Ascending aorta (tissue), 2 donors: ENCODE measurements around the gene LKAAEAR1. TPM values are rescaled to one million over a fixed set of nuclear protein-coding genes. Genes with fewer than 3 reads are reported as not detected.

Experiments used
- DNase-seq, 2 donors: peaks; one replicate each; pipeline ENCODE4 v3.0.0-alpha.2; 2019; ENCODE audit warnings: low spot score in 2 of 2
- H3K27ac ChIP-seq, 2 donors: fragments of 200-600 bp; sonication (generic); one replicate each; pipeline ENCODE4 v1.5.1; 2016 to 2017; ENCODE audit warnings: mild to moderate bottlenecking in 1 of 2
- H3K27me3 ChIP-seq: fragments of 200-600 bp; sonication (generic); one replicate; pipeline ENCODE4 v1.5.1; 2017
- H3K36me3 ChIP-seq, 2 donors: fragments of 200-600 bp; sonication (generic); one replicate each; pipeline ENCODE4 v1.5.1; 2016
- H3K4me1 ChIP-seq, 2 donors: fragments of 200-600 bp; sonication (generic); one replicate each; pipeline ENCODE4 v1.5.1; 2016 to 2017; ENCODE audit warnings: mild to moderate bottlenecking in 1 of 2
- H3K4me3 ChIP-seq, 2 donors: fragments of 200-600 bp; sonication (generic); one replicate each; pipeline ENCODE4 v1.5.1; 2016 to 2017; ENCODE audit warnings: mild to moderate bottlenecking in 1 of 2
- H3K9me3 ChIP-seq, 2 donors: fragments of 200-600 bp; sonication (generic); one replicate each; pipeline ENCODE4 v1.5.1; 2016
- CTCF ChIP-seq, 3 experiments: fragments of 200-600 bp in 2 of 3; fragments of 450-650 bp in 1 of 3; sonication (generic) in 2 of 3; IDR thresholded peaks; one replicate each; pipeline ENCODE4 v1.5.1; 2016 to 2019; ENCODE audit warnings: antibody characterized with exemption in 3 of 3, mild to moderate bottlenecking in 1 of 3, moderate library complexity in 1 of 3
- intact Hi-C: fragments of 100-400 bp; cut with DNase I; formaldehyde crosslinking; loops from one replicate; pipeline ENCODE4 v1.15.1; 2023
- total RNA-seq: library from RNA; depleted of rRNA; stranded (reverse); fragments of >200 nt; gene quantifications from one replicate; pipeline ENCODE4 v1.1.0, GENCODE V29; 2016

The LKAAEAR1 gene
- total RNA-seq, 1 donor from 2014 or later: not detected

DNA sequence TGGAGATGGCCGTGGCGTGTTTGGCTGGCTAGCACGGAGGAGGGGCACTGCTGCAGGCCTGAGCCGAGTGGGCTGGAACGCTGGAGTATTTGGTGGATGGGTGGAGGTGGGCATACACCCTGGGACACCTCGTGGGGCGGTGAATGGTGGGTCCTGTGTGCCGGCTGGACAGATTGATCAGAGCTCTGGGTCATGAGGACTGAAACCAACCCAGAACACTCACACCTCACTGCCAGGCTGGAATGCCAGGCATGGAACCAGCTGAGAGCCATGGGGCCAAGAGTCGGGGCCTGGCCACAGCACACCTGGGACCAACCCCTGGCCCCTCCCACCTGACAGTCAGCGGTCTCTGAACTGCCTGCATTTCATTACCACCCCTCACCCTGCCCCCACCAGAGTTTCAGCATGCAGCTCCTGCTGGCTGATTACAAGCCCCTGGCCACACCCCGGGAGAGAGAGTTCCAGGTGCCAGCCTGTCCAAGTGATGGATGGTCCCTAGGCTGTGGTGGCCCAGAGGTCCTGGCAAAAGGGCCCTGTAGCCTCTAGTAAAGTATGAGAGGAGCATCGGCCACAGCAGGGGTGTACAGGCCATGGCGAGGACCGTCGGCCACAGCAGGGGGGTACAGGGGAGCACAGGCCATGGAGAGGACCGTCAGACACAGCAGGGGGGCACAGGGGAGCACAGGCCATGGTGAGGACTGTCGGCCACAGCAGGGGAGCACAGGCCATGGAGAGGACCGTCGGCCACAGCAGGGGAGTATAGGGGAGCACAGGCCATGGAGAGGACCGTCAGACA, 19.9 kb upstream of the LKAAEAR1 start:
- no peaks in the 10 kb centered on the region for H3K4me1 ChIP-seq
- intact Hi-C loops: no loop called here
- DNase-seq: peak; percentile 4 to 56
- no peaks in the 10 kb centered on the region for H3K36me3 ChIP-seq
- peaks cover 4% of the 10 kb centered on the region for H3K27me3 ChIP-seq
- H3K9me3 ChIP-seq: no peaks in the 10 kb centered on the region
- H3K27ac ChIP-seq: no peak overlapping the region
- TF ChIP-seq CTCF (IDR thresholded peaks at IDR 0.05): no peak
- H3K4me3 ChIP-seq: no peak overlapping the region

GRCh38 chr20:64102647-64103354, 18.6 kb upstream of the LKAAEAR1 start:
- no peak for TF ChIP-seq CTCF (IDR thresholded peaks at IDR 0.05)
- Histone ChIP-seq H3K9me3 (no peaks in the 10 kb centered on the region), H3K4me3 (peak overlapping the region in 1 of 2 donors; percentile 45), H3K27me3 (peaks cover 4% of the 10 kb centered on the region), H3K36me3 (no peaks in the 10 kb centered on the region), H3K27ac (no peak overlapping the region), H3K4me1 (no peaks in the 10 kb centered on the region)
- no peak for DNase-seq
- intact Hi-C loops: no loop called here

DNA sequence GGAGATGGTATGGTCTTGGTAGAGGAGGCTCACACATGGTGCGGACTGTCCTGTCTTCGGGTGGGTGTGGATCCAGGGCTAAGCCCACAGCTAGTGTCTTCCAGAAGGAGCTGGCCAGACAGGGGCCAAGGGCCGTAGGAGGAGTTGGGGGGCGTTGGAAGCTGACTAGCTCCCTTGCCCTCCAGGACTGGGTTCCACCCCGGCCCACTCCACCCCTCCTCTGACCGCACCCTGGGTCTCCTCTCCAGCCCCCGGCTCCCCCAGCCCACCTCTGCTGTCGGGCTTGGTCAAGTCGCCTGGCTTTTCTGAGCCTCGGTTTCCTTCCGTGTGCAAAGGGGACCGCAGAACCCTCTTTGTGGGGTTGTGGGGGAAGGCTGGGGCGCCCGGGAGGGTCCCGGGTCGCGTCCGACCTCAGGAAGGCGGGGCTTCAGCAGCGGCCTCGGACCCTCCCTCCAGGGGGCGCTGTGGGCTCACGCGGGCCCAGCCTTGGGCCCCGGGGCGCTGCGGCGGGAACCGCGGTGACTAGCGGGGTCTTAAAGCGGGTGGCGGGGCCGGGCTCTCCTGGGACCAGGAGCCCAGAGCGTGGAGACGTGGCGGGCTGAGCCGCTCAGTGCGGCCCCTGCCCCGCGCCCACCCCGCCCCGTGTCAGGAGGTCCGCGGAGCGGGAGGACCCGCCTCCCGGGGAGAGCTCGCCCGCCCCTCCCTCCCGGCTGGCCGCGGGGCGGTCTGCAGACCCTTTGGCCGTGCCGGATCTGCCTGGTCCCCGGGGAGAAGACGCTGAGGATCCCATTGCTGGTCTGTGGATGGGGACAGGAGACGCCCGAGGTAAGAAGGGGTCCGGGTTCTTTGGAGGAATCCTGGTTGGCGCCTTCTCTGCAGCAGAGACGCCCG, 17.8 kb upstream of the LKAAEAR1 start:
- Histone ChIP-seq H3K4me1 (no peaks in the 10 kb centered on the region), H3K9me3 (no peaks in the 10 kb centered on the region), H3K27ac (no peak overlapping the region), H3K27me3 (peaks cover 4% of the 10 kb centered on the region), H3K4me3 (peak overlapping the region; percentile 42 to 45), H3K36me3 (no peaks in the 10 kb centered on the region)
- no peak for DNase-seq
- intact Hi-C loops: no loop called here
- TF ChIP-seq CTCF (IDR thresholded peaks at IDR 0.05): peak; percentile 16 to 46 (median 20)

- intact Hi-C loops: no loop called here
- Histone ChIP-seq H3K4me1 (no peaks in the 10 kb centered on the region), H3K36me3 (no peaks in the 10 kb centered on the region), H3K9me3 (no peaks in the 10 kb centered on the region), H3K27me3 (peaks cover 4% of the 10 kb centered on the region), H3K27ac (no peak overlapping the region), H3K4me3 (no peak overlapping the region)
- DNase-seq: no peak
- no peak for TF ChIP-seq CTCF (IDR thresholded peaks at IDR 0.05)
Measured at GRCh38 chr20:64100946-64101688, 16.9 kb upstream of the LKAAEAR1 start.

GRCh38 chr20:64100566-64100888, 16.3 kb upstream of the LKAAEAR1 start:
- no peak for DNase-seq
- no peak overlapping the region for H3K4me3 ChIP-seq
- H3K27me3 ChIP-seq: peaks cover 4% of the 10 kb centered on the region
- no peaks in the 10 kb centered on the region for H3K36me3 ChIP-seq
- no peak for TF ChIP-seq CTCF (IDR thresholded peaks at IDR 0.05)
- no peaks in the 10 kb centered on the region for H3K9me3 ChIP-seq
- intact Hi-C loops: no loop called here
- no peak overlapping the region for H3K27ac ChIP-seq
- H3K4me1 ChIP-seq: no peaks in the 10 kb centered on the region
